SJCRH30 (cell line): Measurements from ENCODE around the gene NINJ1. TPM values are rescaled to one million over a fixed set of nuclear protein-coding genes. Genes with fewer than 3 reads are reported as not detected.
"Not testable (repeated sequence)": the region's sequence is repeated elsewhere in the genome, so short reads cannot be mapped to it uniquely, and the experiment has no call there.

Experiments
- DNase-seq, 2 experiments: peaks; one replicate each; pipeline ENCODE4 v3.0.0-alpha.2; 2015 to 2020
- H3K27ac ChIP-seq: fragments of 250-450 bp; sonication (Bioruptor Pico); 2 replicates; pipeline ENCODE4 v1.5.1; 2020; ENCODE audit warnings: mild to moderate bottlenecking, moderate library complexity
- H3K27me3 ChIP-seq: fragments of 250-450 bp; sonication (Bioruptor Pico); 2 replicates; pipeline ENCODE4 v1.5.1; 2020; ENCODE audit warnings: mild to moderate bottlenecking, moderate library complexity
- H3K36me3 ChIP-seq: fragments of 250-450 bp; sonication (Bioruptor Pico); 2 replicates; pipeline ENCODE4 v1.5.1; 2020; ENCODE audit warnings: mild to moderate bottlenecking, moderate library complexity
- H3K4me1 ChIP-seq: fragments of 250-450 bp; sonication (Bioruptor Pico); 2 replicates; pipeline ENCODE4 v1.5.1; 2020; ENCODE audit warnings: mild to moderate bottlenecking, moderate library complexity
- H3K4me3 ChIP-seq: fragments of 250-450 bp; sonication (Bioruptor Pico); 2 replicates; pipeline ENCODE4 v1.5.1; 2020; ENCODE audit warnings: mild to moderate bottlenecking, moderate library complexity
- H3K9me3 ChIP-seq: fragments of 250-450 bp; sonication (Bioruptor Pico); replicated peaks from 2 replicates; pipeline ENCODE4 v1.5.1; 2020; ENCODE audit warnings: mild to moderate bottlenecking, moderate library complexity
- total RNA-seq: library from RNA; depleted of rRNA; stranded (reverse); fragments of >200 nt; shearing (Covaris generic); gene quantifications from 2 replicates; pipeline ENCODE4 v1.2.3, GENCODE V29; 2014

The NINJ1 gene
- total RNA-seq, 1 experiment from 2014 or later: 27.1 TPM

DNA sequence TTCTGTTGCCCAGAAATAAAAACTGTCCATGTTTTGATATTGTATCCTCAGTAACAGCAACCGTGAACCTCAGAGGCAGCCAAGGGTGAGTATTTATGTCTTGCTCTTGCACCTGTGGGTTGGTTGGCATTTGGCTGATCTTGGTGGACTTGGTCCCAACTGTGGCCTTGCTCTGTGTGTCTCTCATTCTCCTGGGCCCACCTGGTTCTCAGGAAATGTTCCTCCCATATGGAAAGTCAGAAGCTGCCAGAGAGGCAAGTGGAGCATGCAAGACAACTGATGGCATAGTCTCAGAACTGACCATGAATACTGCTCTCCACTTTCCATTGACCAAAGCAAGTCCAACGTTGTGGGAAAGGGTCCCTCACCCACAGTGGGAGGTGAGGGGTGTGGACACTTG is 13.6 kb upstream of the NINJ1 start:
- Histone ChIP-seq H3K4me1 (peaks cover 8% of the 10 kb centered on the region; the same call in 1 of the 2 replicates), H3K27ac (no peak overlapping the region), H3K9me3 (no peaks in the 10 kb centered on the region), H3K27me3 (peaks cover 3% of the 10 kb centered on the region; the same call in 1 of the 2 replicates), H3K4me3 (no peak overlapping the region), H3K36me3 (no peaks in the 10 kb centered on the region)
- DNase-seq: no peak

DNA sequence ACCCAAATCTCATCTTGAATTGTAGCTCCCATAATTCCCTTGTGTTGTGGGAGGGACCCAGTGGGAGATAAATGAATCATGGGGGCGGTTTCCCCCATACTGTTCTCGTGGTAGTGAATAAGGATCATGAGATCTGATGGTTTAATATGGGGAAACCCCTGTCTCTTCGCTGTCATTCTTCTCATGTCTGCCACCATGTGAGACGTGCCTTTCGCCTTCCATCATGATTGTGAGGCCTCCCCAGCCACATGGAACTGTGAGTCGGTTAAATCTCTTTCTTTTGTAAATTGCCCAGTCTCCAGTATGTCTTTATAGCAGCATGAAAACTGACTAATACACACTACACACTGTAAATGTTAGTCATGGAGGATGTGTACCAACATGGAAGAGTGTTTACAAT is 12.6 kb upstream of the NINJ1 start:
- H3K4me1 ChIP-seq, H3K9me3 ChIP-seq, H3K27ac ChIP-seq, H3K4me3 ChIP-seq, DNase-seq, H3K36me3 ChIP-seq, H3K27me3 ChIP-seq: not testable (repeated sequence)

DNA sequence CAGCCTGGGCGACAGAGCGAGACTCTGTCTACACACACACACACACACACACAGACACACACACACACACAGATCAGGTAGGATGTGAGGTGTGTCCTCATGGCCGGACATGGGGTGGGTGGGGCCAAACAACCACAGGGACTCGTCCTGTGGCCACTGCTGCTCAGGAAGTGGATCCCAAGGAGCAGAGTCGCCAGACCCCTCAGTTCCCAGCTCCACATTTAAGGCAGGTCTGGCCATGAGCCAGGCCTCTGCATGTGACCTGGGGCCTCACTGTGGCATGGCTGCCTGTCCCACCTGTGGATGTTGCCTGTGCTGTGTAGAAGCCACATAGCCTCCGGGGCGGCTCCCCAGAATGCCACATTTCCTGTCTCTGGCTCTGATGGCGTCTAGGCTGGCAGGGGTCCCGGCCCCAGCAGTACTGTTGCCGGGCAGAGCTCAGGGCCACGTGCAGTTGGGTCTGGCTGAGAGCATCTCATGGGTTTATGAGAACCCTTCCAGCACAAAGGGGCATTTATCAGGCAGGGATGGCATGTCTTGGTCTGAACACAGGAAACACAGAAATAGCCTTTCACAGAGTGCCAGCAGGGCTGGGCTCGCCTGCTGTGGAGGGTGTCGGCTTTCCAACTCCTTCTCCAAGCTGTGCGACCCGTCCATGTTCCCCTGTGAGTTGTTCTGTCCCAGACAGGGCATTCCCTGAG is 9.9 kb upstream of the NINJ1 start:
- Histone ChIP-seq H3K4me1 (peaks cover 16% of the 10 kb centered on the region), H3K36me3 (no peaks in the 10 kb centered on the region), H3K27me3 (0 out of 2 replicates have a peak, but pooled peaks cover 3% of the 10 kb centered on the region), H3K9me3 (no peaks in the 10 kb centered on the region), H3K27ac (no peak overlapping the region), H3K4me3 (peak overlapping the region; percentile 15)
- peak; percentile 31 to 56 for DNase-seq

DNA sequence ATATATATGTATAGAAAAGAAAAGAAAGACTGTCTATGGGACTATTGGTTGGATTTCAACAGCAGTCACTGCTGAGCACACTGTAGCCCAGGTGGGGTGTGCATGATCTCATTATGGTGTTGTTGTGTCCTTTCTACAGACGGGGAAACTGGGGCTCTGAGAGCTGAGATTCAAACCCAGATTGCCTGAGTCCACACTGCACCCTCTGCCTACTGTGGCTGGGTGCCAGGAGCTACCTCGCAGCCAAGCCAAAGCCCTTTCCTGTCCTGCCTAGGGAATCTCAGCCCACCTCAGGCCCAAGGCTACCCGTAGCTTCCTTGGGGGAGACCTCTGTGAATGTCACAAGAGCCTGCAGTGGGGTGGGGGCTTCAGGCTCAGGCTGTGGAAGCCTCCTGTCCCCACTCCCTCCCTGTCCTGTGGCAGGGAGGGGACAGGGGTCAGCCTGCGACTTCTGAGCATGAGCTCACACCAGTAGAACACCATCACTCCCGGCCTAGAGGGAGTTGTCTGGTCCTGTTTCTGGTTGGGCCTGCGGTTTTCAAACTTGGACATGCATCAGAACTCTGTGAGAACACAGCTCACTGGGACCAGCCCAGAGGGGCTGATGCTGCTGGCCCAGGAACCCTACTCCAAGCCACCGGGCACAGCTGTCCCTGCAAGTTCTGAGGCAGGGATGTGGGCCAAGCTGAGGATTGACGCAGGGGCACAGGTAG is 7.9 kb upstream of the NINJ1 start:
- Histone ChIP-seq H3K4me3 (no peak overlapping the region), H3K9me3 (no peaks in the 10 kb centered on the region), H3K27me3 (0 out of 2 replicates have a peak, but pooled peaks cover 3% of the 10 kb centered on the region), H3K4me1 (peaks cover 16% of the 10 kb centered on the region), H3K36me3 (no peaks in the 10 kb centered on the region), H3K27ac (no peak overlapping the region)
- no peak for DNase-seq

DNA sequence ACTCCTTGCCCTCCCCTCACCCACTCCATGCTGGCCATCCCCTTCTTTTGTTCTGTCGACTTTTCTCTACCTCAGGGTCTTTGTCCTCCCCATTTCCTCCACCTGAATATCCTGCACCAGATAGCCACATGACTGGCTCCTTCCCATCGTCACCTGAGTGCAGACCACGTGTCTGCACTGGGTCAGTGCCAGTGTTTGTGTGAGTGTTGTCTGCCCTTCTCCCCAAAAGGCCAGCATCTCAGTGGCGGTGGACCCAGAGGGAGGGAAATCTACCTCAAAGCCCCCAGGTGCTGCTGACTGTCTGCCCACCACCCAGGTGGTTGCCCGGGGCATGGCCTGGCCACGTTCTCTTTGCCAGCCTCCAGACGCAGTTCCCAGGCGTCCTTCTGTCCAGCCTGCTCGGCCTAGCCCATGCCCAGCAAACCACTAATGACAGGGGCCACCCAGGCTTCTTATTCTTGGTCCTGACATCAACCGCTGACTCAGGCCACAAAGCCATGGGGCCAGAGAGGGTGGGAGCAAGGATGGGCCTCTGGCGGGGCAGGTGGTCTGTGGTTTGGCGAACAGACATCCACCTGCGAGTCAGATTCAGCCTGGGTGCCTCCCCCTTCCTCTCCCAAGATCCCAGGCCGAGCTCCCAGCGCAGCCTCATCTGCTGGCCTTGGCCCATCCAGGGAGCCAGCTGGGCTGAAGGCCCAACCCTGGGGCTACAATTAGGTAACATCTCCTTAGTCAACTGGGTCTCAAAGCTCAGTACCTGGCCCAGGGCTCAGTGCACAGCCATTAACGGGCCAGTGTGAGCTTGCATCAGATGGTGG is 5.5 kb upstream of the NINJ1 start:
- H3K4me1 ChIP-seq: peaks cover 33% of the 10 kb centered on the region
- 0 out of 2 replicates have a peak, but pooled peaks cover 3% of the 10 kb centered on the region for H3K27me3 ChIP-seq
- H3K27ac ChIP-seq: no peak overlapping the region
- no peaks in the 10 kb centered on the region for H3K9me3 ChIP-seq
- DNase-seq: peak; percentile 45 to 53
- no peak overlapping the region for H3K4me3 ChIP-seq
- no peaks in the 10 kb centered on the region for H3K36me3 ChIP-seq

DNA sequence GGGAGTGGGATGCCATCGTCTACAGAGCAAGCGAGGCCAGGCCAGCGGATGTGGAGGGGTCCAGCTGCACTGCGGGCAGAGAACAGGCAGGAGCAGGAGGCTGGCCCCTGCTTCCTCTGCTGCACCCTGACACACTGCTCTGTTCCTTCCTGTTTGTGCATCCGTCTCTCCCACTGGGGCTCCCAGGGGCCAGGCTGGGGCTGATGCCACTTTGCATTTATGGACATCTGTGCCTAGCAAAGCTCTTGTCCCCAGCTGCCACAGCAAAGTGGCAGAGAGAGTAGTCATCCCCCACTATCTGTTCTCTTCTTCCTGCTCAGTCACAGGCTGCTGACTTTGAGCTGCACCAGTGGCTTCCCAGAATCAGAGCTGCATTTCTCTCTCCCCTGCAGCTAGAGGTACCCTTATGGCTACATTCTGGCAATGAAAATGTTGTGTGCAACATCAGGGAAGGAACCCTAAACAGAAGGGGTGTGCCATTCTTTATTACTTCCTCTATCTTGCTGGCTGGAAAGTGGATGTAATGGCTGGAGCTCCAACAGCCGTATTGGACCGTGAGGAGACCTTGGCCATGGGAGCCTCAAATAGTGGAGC is 4.2 kb upstream of the NINJ1 start:
- Histone ChIP-seq H3K4me1 (peaks cover 27% of the 10 kb centered on the region), H3K27ac (no peak overlapping the region)

DNA sequence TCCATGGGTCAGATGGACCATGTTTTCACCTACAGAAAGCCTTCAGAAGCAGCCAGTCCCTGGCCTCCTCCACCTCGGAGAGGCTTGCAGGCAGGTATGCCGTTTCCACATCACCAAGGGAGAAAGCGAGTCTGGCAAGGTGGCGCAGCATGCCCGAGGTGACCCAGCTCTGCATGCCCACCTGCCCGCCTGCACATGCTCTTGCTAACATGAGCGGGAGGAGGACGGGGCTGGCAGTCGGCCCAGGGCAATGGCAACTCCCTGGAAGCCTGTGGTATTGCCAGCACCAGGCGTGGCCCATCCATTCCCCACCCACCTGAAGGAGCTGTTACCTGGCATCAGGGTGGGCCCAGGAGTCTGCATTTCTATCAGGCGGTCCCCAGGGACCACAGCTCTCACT is 3.3 kb upstream of the NINJ1 start:
- Histone ChIP-seq H3K36me3 (no peaks in the 10 kb centered on the region), H3K4me3 (no peak overlapping the region), H3K4me1 (peaks cover 34% of the 10 kb centered on the region), H3K27ac (no peak overlapping the region), H3K27me3 (no peaks in the 10 kb centered on the region), H3K9me3 (no peaks in the 10 kb centered on the region)
- DNase-seq: no peak

More for the DNA sequence above, 4.2 kb upstream of the NINJ1 start:
- Histone ChIP-seq H3K36me3 (no peaks in the 10 kb centered on the region), H3K4me3 (no peak overlapping the region), H3K27me3 (0 out of 2 replicates have a peak, but pooled peaks cover 3% of the 10 kb centered on the region), H3K9me3 (no peaks in the 10 kb centered on the region)
- DNase-seq: no peak

DNA sequence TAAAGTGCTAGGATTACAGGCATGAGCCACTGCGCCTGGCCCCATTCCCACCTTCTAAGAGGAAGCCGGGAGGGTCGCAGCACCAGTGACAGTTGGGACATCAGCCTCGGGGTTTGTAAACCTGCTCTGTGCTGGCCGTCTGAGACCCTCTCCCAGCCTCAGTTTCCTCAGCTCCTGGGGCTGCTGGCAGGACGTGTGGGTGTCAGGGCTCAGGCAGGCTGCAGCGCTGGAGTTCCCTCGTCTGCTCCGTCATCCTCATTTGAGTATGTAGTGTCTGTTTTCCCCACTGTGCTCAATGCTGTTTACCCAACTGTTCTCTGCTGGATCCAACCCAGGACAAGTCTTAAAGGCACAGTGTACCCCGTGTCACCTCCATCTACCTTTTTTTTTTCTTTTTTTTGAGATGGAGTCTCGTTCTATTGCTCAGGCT is 2.0 kb upstream of the NINJ1 start:
- Histone ChIP-seq H3K4me3 (0 out of 2 replicates have a peak overlapping the region, but pooled peaks have one; percentile 10), H3K4me1 (peaks cover 34% of the 10 kb centered on the region), H3K36me3 (no peaks in the 10 kb centered on the region), H3K9me3 (no peaks in the 10 kb centered on the region), H3K27ac (no peak overlapping the region), H3K27me3 (no peaks in the 10 kb centered on the region)
- peak; percentile 43 to 64 for DNase-seq

DNA sequence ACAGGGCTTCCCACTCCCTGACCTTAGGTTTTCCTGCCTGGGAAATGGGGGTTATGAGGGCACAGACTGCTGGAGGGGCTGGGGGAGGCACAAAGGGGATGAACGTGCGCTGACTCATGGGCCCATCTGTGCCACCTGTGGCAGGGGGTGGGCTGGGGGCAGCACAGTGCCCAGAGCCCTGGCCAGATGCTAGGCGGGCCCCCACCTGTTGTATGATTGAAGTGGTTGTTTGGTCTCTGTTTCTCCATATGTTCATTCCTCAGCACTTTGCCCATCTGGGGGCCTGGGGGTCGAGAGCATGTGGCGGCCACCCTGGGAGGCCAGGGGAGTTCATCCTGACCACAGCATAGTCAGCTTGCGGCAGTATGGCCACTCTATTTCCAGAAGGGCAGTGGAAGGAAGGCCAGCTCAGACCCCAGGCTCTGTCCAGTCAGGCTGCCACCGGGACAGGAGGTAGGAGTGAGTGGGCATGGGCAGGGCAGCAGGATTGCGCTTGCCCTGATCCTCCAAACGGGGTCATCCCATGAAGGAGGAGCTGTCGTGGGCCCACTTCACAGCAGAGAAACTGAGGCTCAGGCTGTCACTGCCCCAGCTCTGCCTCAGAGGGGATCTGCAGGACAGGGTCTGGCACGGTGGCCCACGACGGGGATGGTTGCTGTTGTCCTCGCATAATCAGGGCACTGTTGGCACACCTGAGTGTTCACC is 841 bp upstream of the NINJ1 start:
- no peaks in the 10 kb centered on the region for H3K27me3 ChIP-seq
- no peaks in the 10 kb centered on the region for H3K9me3 ChIP-seq
- peak overlapping the region; percentile 27; the same call in 1 of the 2 replicates for H3K27ac ChIP-seq
- no peaks in the 10 kb centered on the region for H3K36me3 ChIP-seq
- peak overlapping the region; percentile 79 for H3K4me3 ChIP-seq
- H3K4me1 ChIP-seq: peaks cover 33% of the 10 kb centered on the region
- peak in 1 of 2 experiments; percentile 26 for DNase-seq

DNA sequence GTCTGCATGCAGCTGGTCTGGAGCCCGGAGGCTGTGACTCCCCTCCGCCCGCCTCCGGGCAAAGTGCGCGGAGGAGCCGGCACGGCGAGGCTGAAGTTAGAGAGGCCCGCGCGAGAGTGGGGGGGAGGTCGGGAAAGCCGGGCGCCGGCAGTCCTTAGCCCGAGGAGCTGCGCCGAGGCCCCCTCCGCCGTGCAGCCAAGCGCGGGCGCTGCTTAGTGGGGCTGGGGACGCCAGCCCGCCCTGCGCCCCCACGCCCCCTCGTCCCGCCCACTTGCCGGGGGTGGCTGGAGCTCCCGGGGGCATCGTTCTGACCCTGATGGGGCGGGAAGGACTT is 403 bp downstream of the NINJ1 start:
- Histone ChIP-seq H3K27me3 (no peaks in the 10 kb centered on the region), H3K36me3 (no peaks in the 10 kb centered on the region), H3K27ac (peak overlapping the region; percentile 57), H3K9me3 (no peaks in the 10 kb centered on the region), H3K4me1 (peaks cover 27% of the 10 kb centered on the region), H3K4me3 (peak overlapping the region; percentile 79)
- DNase-seq: peak; percentile 81 to 82

DNA sequence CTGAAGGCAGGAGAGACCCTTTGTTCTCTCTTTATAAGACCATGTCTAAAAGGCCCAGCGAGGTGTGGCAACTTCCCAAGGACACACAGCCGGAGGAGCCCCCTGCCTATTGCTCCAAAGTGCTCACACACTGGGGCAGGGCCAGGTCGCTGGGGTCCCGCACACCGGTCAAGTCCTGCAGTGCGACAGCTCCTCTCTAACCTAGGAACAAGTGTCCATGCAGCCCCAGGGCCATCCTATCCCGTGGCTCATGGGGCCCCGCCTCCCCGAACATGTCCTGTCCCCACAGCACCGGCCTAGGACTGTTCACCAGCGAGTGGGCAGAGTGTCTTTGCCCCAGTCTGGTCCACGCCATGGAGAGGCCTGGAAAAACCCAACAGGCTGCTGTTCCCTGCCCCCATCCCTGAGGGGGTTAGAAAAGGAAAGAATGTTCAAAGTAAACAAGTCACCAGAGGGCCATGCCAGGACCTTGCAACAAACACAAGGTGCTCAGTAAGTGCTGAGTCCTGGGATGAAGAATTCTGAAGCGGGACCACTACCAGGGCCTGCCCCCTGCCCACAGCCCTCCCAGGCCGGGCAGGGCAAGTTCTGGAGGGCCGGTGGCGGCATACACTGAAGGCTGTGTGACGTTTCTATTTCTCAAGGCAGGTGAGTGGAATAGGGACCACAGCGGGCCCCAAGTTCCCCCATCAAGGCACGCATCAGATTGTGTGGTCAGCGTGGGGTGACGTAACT is 938 bp downstream of the NINJ1 start:
- H3K4me1 ChIP-seq: peaks cover 32% of the 10 kb centered on the region

DNA sequence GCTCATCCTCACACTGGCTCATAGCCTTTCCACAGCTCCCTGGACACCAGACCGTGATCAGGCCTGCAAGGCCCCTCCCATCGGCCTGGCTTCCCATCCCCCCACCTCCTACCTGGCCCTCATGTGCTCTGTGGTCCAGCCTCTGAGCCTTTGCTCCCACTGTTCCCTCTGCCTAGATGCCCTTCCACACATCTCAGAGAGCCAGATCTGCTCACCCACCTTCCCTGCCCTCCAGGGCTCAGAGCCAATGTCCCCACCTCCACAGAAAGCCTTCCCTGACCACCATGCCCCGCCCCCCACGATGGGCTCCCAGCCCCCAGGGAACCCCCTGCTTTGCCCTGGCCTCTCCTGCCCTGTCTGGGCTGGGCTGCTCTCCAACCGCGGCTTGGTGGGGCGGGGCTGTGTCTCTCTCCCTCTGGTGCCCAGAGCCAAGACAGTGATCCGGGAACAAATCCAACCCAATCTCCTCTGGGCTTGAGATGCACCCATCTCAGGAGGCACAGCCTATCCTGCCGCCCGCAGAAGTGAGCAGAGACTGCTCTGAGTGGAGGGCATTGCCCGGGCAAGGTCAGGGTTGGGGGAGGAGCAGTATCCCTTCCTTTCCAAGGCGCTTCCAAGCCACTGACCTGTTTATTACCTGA is 1.6 kb downstream of the NINJ1 start:
- DNase-seq: peak in 1 of 2 experiments; percentile 2
- peaks cover 39% of the 10 kb centered on the region for H3K4me1 ChIP-seq

More for the DNA sequence above, 938 bp downstream of the NINJ1 start:
- peak overlapping the region; percentile 57 for H3K27ac ChIP-seq
- H3K9me3 ChIP-seq: no peaks in the 10 kb centered on the region
- H3K4me3 ChIP-seq: peak overlapping the region; percentile 79
- no peaks in the 10 kb centered on the region for H3K27me3 ChIP-seq
- peak; percentile 33 to 37 for DNase-seq
- H3K36me3 ChIP-seq: no peaks in the 10 kb centered on the region

More for the DNA sequence above, 1.6 kb downstream of the NINJ1 start:
- no peaks in the 10 kb centered on the region for H3K27me3 ChIP-seq
- peak overlapping the region; percentile 79; the same call in 1 of the 2 replicates for H3K4me3 ChIP-seq
- H3K36me3 ChIP-seq: no peaks in the 10 kb centered on the region
- no peak overlapping the region for H3K27ac ChIP-seq
- no peaks in the 10 kb centered on the region for H3K9me3 ChIP-seq
